ENCODE data around the gene RESP18.

The RESP18 gene

DNA sequence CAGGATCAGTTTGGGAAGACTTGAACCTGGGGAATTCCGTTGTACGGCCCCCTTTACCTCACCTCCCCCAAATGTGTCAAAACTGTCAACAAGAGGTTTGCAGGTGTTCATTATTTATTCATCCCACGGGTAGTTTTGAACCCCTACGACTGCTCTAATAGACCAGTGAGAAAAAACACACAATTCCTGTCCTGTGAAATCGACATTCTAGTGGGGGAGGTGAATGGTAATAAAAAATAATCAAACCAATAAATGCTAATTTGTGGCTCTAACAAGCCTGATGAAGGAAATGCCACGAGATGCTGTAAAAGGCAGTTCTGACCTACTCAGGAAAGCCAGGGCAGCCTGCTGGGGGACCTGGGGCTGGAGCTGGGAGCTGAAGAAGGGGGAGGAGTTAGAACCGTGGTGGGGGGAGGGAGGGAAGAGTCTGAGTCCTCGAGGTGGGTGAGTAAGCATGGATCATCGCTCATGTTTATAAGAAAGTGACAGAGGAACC is 53.8 kb downstream of the RESP18 start:
- no peak for DNase-seq (ENCODE audit: low read depth in 3 of 3)

GRCh38 chr2:219277703-219278654 is 54.6 kb downstream of the RESP18 start:
- peak; percentile 52 to 71 (median 64) for DNase-seq (ENCODE audit: low read depth in 3 of 3)

Data from stimulated activated CD4-positive, alpha-beta T cell treated with anti-CD3 and anti-CD28 coated beads, TNF-alpha, amount 100 ng/mL, for 24 hours (primary cell).